Dermis microvascular lymphatic vessel endothelial cell (primary cell): ENCODE results near the gene RELN. TPM values are rescaled to one million over a fixed set of nuclear protein-coding genes. Genes with fewer than 3 reads are reported as not detected.
"Not testable (repeated sequence)": the region's sequence is repeated elsewhere in the genome, so short reads cannot be mapped to it uniquely, and the experiment has no call there.

Experiments
- DNase-seq, 2 donors: peaks; one replicate each; pipeline versions ENCODE4 v3.0.0 to v3.0.0-alpha.2; 2010; ENCODE audit warnings: low read depth in 2 of 2
- total RNA-seq: library from RNA; depleted of rRNA; stranded (reverse); fragments of >200 nt; gene quantifications from 2 replicates; pipeline ENCODE4 v1.2.1, GENCODE V29; 2014

RELN gene
- 413 and 1,261 TPM in 2 replicates for total RNA-seq

GRCh38 chr7:103989200-103989784, at the start of gene RELN:
Gene RELN (minus strand): TSS chr7:103989658. CDS start chr7:103989356, 302 bp downstream.
- DNase-seq, result peak in 1 of 2 donors; percentile 86

- DNase-seq, result no peak
Observed at GRCh38 chr7:104038136-104038535, 48.7 kb upstream of the RELN start.

- DNase-seq, result not testable (repeated sequence)
Observed at GRCh38 chr7:104036889-104037288, 47.4 kb upstream of the RELN start.

- no peak for DNase-seq
Observed at GRCh38 chr7:104035351-104035750, 45.9 kb upstream of the RELN start.

GRCh38 chr7:104034679-104035078, 45.2 kb upstream of the RELN start:
- DNase-seq, result no peak

GRCh38 chr7:104033837-104034236, 44.4 kb upstream of the RELN start:
- no peak for DNase-seq

GRCh38 chr7:104032486-104032885, 43.0 kb upstream of the RELN start:
- DNase-seq, result no peak

GRCh38 chr7:104029765-104030164, 40.3 kb upstream of the RELN start:
- DNase-seq, result no peak

GRCh38 chr7:104024632-104025031, 35.2 kb upstream of the RELN start:
- no peak for DNase-seq

GRCh38 chr7:104023100-104023499, 33.6 kb upstream of the RELN start:
- no peak for DNase-seq

- no peak for DNase-seq
Observed at GRCh38 chr7:104018425-104018824, 29.0 kb upstream of the RELN start.

GRCh38 chr7:104017001-104017400, 27.5 kb upstream of the RELN start:
- peak; percentile 56 to 72 for DNase-seq

- peak in 1 of 2 donors; percentile 39 for DNase-seq
Observed at GRCh38 chr7:104012835-104013234, 23.4 kb upstream of the RELN start.

- no peak for DNase-seq
Observed at GRCh38 chr7:104011829-104012228, 22.4 kb upstream of the RELN start.

GRCh38 chr7:104010052-104010909, 20.8 kb upstream of the RELN start:
- DNase-seq, result peak in 1 of 2 donors; percentile 21

- DNase-seq, result no peak
Observed at GRCh38 chr7:104008107-104008506, 18.6 kb upstream of the RELN start.

GRCh38 chr7:104007614-104008013, 18.2 kb upstream of the RELN start:
- no peak for DNase-seq

- DNase-seq, result peak in 1 of 2 donors; percentile 88
Observed at GRCh38 chr7:104005197-104005596, 15.7 kb upstream of the RELN start.

GRCh38 chr7:103996639-103997038, 7.2 kb upstream of the RELN start:
- no peak for DNase-seq

GRCh38 chr7:103996017-103996551, 6.6 kb upstream of the RELN start:
- no peak for DNase-seq

GRCh38 chr7:103995554-103995953, 6.1 kb upstream of the RELN start:
- no peak for DNase-seq

GRCh38 chr7:103993551-103993950, 4.1 kb upstream of the RELN start:
- peak in 1 of 2 donors; percentile 31 for DNase-seq

GRCh38 chr7:103991406-103991805, 1.9 kb upstream of the RELN start:
- DNase-seq, result no peak
